ENCODE measurements around the gene IMP4. TPM values are rescaled to one million over a fixed set of nuclear protein-coding genes. Genes with fewer than 3 reads are reported as not detected.

Gene IMP4
- 55.7 TPM for total RNA-seq
- long read RNA-seq, transcript IMP4-202 (9 exons, 822 nt), result minor isoform, 26 of 105 reads
- long read RNA-seq, transcript IMP4-201 (9 exons, 1,740 nt), result major isoform, 39 of 105 reads
- long read RNA-seq, transcript IMP4-208 (8 exons, 2,379 nt), result minor isoform, 14 of 105 reads
- long read RNA-seq, partial matches to known transcripts, result 7 of 105 reads
- long read RNA-seq, other reads (novel, unspliced or antisense), result 12 of 105 reads

- ATAC-seq (peak; percentile 96), DNase-seq (peak; percentile 95)
- no peaks in the 10 kb centered on the region for H3K27me3 ChIP-seq
- H3K4me1 ChIP-seq, result peaks cover 9% of the 10 kb centered on the region
- intact Hi-C loops (cut with DNase I), result no loop called here
- peak within 1 kb of the TSS; percentile 95 for H3K27ac ChIP-seq
- TF ChIP-seq, protein P1, sequence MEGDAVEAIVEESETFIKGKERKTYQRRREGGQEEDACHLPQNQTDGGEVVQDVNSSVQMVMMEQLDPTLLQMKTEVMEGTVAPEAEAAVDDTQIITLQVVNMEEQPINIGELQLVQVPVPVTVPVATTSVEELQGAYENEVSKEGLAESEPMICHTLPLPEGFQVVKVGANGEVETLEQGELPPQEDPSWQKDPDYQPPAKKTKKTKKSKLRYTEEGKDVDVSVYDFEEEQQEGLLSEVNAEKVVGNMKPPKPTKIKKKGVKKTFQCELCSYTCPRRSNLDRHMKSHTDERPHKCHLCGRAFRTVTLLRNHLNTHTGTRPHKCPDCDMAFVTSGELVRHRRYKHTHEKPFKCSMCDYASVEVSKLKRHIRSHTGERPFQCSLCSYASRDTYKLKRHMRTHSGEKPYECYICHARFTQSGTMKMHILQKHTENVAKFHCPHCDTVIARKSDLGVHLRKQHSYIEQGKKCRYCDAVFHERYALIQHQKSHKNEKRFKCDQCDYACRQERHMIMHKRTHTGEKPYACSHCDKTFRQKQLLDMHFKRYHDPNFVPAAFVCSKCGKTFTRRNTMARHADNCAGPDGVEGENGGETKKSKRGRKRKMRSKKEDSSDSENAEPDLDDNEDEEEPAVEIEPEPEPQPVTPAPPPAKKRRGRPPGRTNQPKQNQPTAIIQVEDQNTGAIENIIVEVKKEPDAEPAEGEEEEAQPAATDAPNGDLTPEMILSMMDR (IDR thresholded peaks at IDR 0.05), result peak; percentile 40
- H3K9me3 ChIP-seq, result no peaks in the 10 kb centered on the region
- peaks cover 53% of the 10 kb centered on the region for H3K36me3 ChIP-seq
- peak within 1 kb of the TSS; percentile 76 for H3K4me3 ChIP-seq
These were observed at the start of gene IMP4 for GRCh38 chr2:130342533-130343275. Gene IMP4 (plus strand): TSS chr2:130342897. CDS start chr2:130342933, 36 bp downstream.

DNA sequence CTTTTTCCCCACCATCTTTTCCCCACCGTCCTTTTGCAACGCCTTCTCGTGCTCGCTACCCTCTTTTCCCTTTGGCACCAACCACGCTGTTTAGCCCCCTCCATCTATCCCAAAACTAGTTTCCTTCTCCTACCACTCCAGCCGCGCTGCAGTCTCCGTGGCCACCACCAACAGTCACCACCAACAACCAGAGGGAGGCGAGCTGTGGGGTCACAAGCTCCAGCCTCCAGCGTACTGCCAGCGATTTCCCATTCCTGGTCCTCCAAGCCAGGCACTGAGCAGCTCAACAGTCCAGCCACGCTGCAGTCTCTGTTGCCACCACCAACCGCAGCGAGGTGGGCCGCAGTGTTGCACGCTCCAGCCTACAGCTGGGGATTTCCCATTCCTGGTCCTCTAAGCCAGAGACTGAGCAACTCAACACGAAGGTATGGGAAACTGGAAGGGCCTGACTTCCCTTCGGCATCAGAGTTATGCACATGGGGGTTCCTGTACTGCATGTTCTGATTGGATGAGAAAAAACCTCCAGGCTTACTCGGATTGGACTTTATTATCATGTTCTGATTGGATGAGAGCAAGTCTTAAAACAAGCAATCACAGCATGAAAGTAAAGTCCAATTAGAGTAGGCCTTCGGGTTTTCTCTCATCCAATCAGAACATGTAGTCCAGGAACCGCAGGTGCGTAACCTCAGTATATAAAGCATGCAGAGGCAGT lies 42.3 kb upstream of the IMP4 start:
- no peak overlapping the region for H3K27ac ChIP-seq
- H3K4me1 ChIP-seq, result no peaks in the 10 kb centered on the region
- TF ChIP-seq, protein P1 (IDR thresholded peaks at IDR 0.05), result no peak
- DNase-seq (peak; percentile 35), ATAC-seq (no peak)
- H3K36me3 ChIP-seq, result no peaks in the 10 kb centered on the region
- H3K9me3 ChIP-seq, result no peaks in the 10 kb centered on the region
- no peak overlapping the region for H3K4me3 ChIP-seq
- H3K27me3 ChIP-seq, result no peaks in the 10 kb centered on the region
- intact Hi-C loops (cut with DNase I), result no loop called here

DNA sequence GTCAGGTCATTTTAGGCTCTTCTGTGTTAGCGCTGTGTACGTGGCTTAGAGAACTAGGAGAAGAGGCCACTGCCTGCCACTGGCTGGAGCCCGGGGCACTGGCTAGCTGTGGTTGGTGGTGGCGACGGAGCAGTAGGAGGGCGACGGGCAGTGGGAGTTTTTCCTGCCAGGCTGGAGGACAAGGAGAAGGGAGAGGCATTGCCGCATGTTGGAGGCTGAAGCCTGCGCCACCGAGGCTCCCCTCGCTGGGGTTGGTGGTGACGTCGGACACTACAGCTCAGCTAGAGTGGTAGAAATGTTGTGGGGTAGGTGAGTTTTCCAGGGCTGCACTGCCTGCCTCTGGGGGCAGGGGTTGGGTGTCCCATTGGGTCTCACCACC lies 41.7 kb upstream of the IMP4 start:
- intact Hi-C loops (cut with DNase I), result no loop called here
- TF ChIP-seq, protein P1 (IDR thresholded peaks at IDR 0.05), result no peak
- H3K4me3 ChIP-seq, result no peak overlapping the region
- H3K9me3 ChIP-seq, result no peaks in the 10 kb centered on the region
- no peaks in the 10 kb centered on the region for H3K27me3 ChIP-seq
- no peaks in the 10 kb centered on the region for H3K36me3 ChIP-seq
- no peaks in the 10 kb centered on the region for H3K4me1 ChIP-seq
- H3K27ac ChIP-seq, result no peak overlapping the region
- DNase-seq, result peak; percentile 42
- no peak for ATAC-seq

GRCh38 chr2:130302164-130302886 lies 40.4 kb upstream of the IMP4 start:
- Histone ChIP-seq H3K36me3 (no peaks in the 10 kb centered on the region), H3K27ac (no peak overlapping the region), H3K4me1 (no peaks in the 10 kb centered on the region), H3K9me3 (no peaks in the 10 kb centered on the region), H3K4me3 (no peak overlapping the region), H3K27me3 (no peaks in the 10 kb centered on the region)
- no peak for ATAC-seq
- DNase-seq, result peak; percentile 55
- TF ChIP-seq, protein P1 (IDR thresholded peaks at IDR 0.05), result no peak
- intact Hi-C loops (cut with DNase I), result no loop called here

DNA sequence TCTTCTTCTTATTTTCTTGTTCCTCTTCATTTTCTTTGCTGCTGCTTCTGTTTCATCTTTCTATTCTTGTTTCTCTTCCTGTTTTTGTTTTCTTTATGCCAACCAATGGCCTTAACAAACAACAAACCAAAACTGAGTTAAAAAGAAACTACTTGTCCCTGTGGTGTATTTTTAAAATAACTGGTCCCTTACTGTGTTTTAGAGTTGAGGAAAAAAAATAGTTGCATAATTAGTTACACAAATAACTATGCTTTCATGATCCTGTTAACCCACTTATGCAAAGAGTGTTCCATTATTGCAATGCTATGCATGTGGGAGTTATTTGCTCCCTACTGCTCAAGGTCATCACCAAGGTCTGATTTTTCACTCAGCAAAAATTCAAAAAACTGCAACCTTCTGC lies 39.5 kb upstream of the IMP4 start:
- no peaks in the 10 kb centered on the region for H3K36me3 ChIP-seq
- no peak overlapping the region for H3K27ac ChIP-seq
- H3K4me1 ChIP-seq, result no peaks in the 10 kb centered on the region
- no peak for DNase-seq
- no peak overlapping the region for H3K4me3 ChIP-seq
- TF ChIP-seq, protein P1 (IDR thresholded peaks at IDR 0.05), result no peak
- ATAC-seq, result no peak
- H3K9me3 ChIP-seq, result no peaks in the 10 kb centered on the region
- no peaks in the 10 kb centered on the region for H3K27me3 ChIP-seq
- intact Hi-C loops (cut with DNase I), result no loop called here
